ENCODE measurements around the gene FBXW11. TPM values are rescaled to one million over a fixed set of nuclear protein-coding genes. Genes with fewer than 3 reads are reported as not detected.
A peak's percentile ranks its signal among the peaks of the same experiment; 100 is the strongest.

Gene FBXW11
- polyA plus RNA-seq, 3 donors from 2014 or later, result 13.6 to 29.1 (median 17.8) TPM

- peak overlapping the region in 5 of 6 donors; percentile 5 to 100 (median 48) for H3K27ac Mint-ChIP-seq
These were observed 1.6 kb upstream of the FBXW11 start for GRCh38 chr5:172008111-172008455.

DNA sequence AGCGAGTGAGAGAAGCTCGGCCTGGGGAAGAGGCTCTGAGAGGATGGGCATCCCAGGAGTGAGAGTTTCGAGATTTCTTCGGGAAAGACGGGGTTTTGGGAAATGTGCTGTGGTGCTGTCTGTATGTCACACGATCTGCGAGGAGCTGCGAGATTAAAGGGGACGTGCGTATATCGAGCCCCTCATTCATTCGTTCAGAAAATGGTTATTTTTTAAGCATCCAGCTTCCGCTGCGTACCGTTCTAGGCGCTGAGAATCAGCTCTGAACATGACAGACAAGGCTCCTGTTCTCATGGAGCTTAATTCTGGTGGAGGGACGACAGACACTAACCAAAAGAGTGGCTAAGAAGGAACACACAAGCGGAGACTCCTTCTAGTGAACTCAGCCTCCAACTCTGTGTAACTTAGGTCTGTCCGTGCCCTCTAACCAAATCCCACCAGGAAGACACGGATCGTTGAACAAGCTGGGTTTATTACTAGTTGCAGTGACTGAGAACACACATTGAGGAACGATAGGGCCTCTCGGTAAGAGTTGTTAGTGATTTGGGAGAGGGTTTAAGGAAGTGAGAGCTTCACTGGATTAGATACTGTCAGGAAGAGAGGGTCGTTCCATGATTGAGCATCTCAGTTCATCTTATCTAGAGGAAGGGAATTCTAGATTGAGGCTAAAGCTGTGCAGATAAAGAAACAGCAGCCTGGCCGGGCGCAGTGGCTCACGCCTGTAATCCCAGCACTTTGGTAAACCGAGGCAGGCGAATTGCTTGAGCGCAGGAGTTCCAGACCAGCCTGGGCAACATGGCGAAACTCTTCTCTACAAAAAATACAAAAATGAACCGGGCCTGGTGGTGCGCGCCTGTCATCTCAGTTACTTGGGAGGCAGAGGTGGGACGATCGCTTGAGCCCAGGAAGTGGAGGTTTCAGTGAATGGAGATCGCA lies 1.0 kb upstream of the FBXW11 start:
- no peak for DNase-seq
- peak overlapping the region; percentile 96 to 100 (median 98) for H3K27ac Mint-ChIP-seq
- no peaks in the 10 kb centered on the region for H3K9me3 Mint-ChIP-seq
- H3K4me3 Mint-ChIP-seq, result peak overlapping the region; percentile 93 to 97 (median 95)
- peaks cover 0 to 7% (median 2%) of the 10 kb centered on the region in 3 donors for H3K27me3 Mint-ChIP-seq (ENCODE audit: low read depth in 3 of 3)
- H3K36me3 Mint-ChIP-seq, result no peaks in the 10 kb centered on the region
- peaks cover 43 to 53% of the 10 kb centered on the region in 2 donors for H3K4me1 Mint-ChIP-seq

More at GRCh38 chr5:172008111-172008455, 1.6 kb upstream of the FBXW11 start:
- H3K27me3 Mint-ChIP-seq (ENCODE audit: low read depth in 3 of 3), result peaks cover 0 to 7% (median 2%) of the 10 kb centered on the region in 3 donors
- DNase-seq, result no peak
- H3K9me3 Mint-ChIP-seq, result no peaks in the 10 kb centered on the region
- H3K4me3 Mint-ChIP-seq, result peak overlapping the region; percentile 93 to 97 (median 95)
- H3K36me3 Mint-ChIP-seq, result no peaks in the 10 kb centered on the region
- peaks cover 39 to 46% of the 10 kb centered on the region in 2 donors for H3K4me1 Mint-ChIP-seq

DNA sequence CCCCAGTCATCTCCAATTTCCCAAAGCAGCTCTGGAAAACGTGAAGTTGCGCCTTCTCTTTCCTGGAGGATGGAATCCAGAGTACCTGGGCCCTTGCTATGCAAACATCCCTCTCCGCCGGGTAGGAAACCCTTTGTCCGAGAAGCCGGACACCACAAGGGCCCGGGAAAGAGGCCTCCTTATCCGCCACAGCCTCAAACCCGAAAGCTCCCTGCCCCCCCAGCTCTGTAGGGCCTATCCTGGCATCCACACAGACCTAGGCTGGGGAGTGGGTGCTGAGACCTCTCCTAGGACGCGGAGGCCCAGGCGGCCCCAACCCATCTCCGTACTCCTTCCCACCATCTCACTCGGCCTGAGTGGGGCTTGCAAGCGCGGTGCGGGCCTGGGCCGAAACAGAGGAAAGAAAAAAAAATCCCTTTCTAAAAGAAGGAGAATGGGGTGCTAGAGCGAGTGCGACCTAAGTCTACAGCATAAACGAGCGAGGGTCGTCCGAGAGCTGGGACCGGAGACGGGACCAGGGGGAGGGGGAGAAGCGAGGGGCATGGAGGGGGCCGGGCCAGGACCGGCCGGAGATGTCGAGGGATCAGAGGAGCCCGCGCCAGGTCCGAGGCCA lies 624 bp downstream of the FBXW11 start:
- H3K36me3 Mint-ChIP-seq, result no peaks in the 10 kb centered on the region
- peak in 1 of 3 donors; percentile 15 for DNase-seq
- peak overlapping the region; percentile 93 to 97 (median 95) for H3K4me3 Mint-ChIP-seq
- peaks cover 0 to 7% (median 2%) of the 10 kb centered on the region in 3 donors for H3K27me3 Mint-ChIP-seq (ENCODE audit: low read depth in 3 of 3)
- H3K4me1 Mint-ChIP-seq, result peaks cover 57 to 69% of the 10 kb centered on the region in 2 donors
- no peaks in the 10 kb centered on the region for H3K9me3 Mint-ChIP-seq
- peak overlapping the region; percentile 87 to 96 (median 95) for H3K27ac Mint-ChIP-seq

DNA sequence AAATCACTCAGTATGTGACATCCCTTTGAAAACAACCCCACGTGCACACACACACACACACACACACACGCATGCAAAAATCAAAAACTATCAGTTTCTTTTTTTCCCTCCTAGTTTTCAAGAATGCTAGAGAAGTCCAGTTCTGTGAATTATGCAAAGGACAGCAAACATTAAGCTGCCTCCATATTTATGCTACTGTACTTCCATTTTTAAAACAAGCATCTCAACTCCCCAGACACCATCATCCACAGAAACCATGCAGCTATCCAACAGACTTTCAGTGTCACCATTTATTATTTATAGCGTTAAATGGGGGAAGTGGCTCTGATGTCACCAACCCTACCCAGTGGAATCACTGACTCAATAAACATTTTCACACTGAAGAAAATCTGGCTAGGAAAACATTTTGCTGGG lies 1.6 kb downstream of the FBXW11 start:
- Mint-ChIP-seq H3K4me1 (peaks cover 63 to 79% of the 10 kb centered on the region in 2 donors), H3K36me3 (no peaks in the 10 kb centered on the region)
- DNase-seq, result peak; percentile 6 to 10 (median 8)

DNA sequence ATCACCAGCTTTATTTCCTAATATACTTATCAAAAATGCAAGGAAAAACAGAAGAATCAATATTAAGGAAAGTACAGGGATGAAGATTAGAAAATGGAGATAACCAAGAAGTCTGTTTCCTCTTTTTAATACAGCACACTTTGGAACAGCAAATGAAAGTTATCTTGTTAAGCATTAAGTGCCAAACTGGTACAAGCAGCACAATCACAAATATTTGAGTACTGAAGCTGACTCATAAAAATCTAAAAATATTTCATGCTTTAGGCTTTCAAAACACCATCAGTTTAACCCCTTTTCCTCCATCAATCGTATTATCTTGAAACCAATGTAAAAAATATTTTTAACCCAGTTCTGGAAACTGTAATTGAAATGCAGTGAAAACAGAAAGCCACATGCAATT lies 2.7 kb downstream of the FBXW11 start:
- no peak for DNase-seq
- Mint-ChIP-seq H3K9me3 (no peaks in the 10 kb centered on the region), H3K36me3 (no peaks in the 10 kb centered on the region), H3K27ac (peak overlapping the region in 2 of 6 donors; percentile 19 to 22), H3K4me3 (peak overlapping the region in 3 of 5 donors; percentile 27 to 41 (median 31)), H3K4me1 (peaks cover 65 to 90% of the 10 kb centered on the region in 2 donors), H3K27me3 (ENCODE audit: low read depth in 3 of 3) (peaks cover 0 to 7% (median 2%) of the 10 kb centered on the region in 3 donors)

More for the DNA sequence above, 1.6 kb downstream of the FBXW11 start:
- Mint-ChIP-seq H3K9me3 (no peaks in the 10 kb centered on the region), H3K27me3 (ENCODE audit: low read depth in 3 of 3) (peaks cover 0 to 7% (median 2%) of the 10 kb centered on the region in 3 donors), H3K27ac (peak overlapping the region; percentile 87 to 96 (median 95)), H3K4me3 (peak overlapping the region; percentile 93 to 97 (median 95))

DNA sequence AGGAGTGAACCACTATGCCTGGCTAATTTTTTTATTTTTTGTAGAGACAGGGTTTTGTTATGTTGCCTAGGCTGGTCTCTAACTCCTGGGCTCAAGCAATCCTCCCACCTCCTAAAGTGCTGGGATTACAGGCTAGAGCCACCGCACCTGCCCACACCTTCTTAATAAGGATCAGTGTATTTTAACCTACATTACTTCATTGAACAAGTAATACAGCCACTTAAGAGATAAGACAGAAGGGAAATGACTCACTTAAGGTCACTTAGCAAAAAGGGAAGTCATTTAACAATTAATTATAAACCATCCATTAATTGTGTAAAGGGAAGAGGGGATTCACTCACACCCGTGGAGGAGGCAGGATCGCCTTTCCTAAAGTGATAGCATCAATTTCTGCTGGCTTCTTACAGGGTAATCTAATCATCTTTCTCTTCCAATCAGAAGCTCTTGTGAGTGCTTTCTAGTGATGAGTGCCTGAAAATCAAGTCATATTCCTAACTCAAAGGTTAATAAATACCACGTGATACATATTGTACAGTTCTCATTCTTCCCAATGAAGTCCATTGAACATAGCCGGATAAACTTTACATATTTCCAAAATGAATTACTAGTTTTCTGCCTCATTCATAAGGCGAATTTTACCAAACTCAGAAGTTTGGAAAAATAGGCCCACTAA lies 3.5 kb downstream of the FBXW11 start:
- H3K36me3 Mint-ChIP-seq, result no peaks in the 10 kb centered on the region
- peak overlapping the region in 1 of 5 donors; percentile 27 for H3K4me3 Mint-ChIP-seq
- no peak overlapping the region for H3K27ac Mint-ChIP-seq
- H3K27me3 Mint-ChIP-seq (ENCODE audit: low read depth in 3 of 3), result peaks cover 0 to 7% (median 2%) of the 10 kb centered on the region in 3 donors
- no peak for DNase-seq
- H3K4me1 Mint-ChIP-seq, result peaks cover 65 to 93% of the 10 kb centered on the region in 2 donors
- no peaks in the 10 kb centered on the region for H3K9me3 Mint-ChIP-seq

GRCh38 chr5:172002310-172002709 lies 4.1 kb downstream of the FBXW11 start:
- H3K9me3 Mint-ChIP-seq, result no peaks in the 10 kb centered on the region
- H3K27me3 Mint-ChIP-seq (ENCODE audit: low read depth in 3 of 3), result peaks cover 0 to 7% (median 2%) of the 10 kb centered on the region in 3 donors
- peak overlapping the region in 1 of 6 donors; percentile 57 for H3K27ac Mint-ChIP-seq
- no peak overlapping the region for H3K4me3 Mint-ChIP-seq
- peaks cover 65 to 93% of the 10 kb centered on the region in 2 donors for H3K4me1 Mint-ChIP-seq
- no peaks in the 10 kb centered on the region for H3K36me3 Mint-ChIP-seq
- DNase-seq, result peak in 1 of 3 donors; percentile 19

GRCh38 chr5:171999877-172000276 lies 6.6 kb downstream of the FBXW11 start:
- H3K9me3 Mint-ChIP-seq, result no peaks in the 10 kb centered on the region
- H3K4me1 Mint-ChIP-seq, result peaks cover 57 to 83% of the 10 kb centered on the region in 2 donors
- peaks cover 4 to 8% (median 6%) of the 10 kb centered on the region in 3 donors for H3K36me3 Mint-ChIP-seq

DNA sequence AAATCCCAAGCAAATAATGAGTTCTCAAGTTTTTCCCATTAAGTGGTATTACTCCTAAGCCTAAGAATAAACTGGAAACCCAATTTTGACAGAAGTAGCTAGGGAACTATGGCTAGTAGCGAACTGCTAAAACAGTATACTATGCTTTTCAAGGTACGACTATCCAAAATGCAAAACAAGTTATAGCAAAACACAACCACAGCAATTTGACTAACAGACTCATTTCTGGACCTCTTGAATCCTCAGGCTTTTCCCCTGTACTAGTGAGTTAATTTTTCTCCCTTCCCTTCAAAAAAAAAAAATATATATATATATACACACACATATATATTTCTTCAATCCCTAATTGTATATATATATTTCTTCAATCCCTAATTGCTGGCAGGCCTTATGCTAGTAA lies 7.3 kb downstream of the FBXW11 start:
- Mint-ChIP-seq H3K9me3 (no peaks in the 10 kb centered on the region), H3K27me3 (ENCODE audit: low read depth in 3 of 3) (no peaks in the 10 kb centered on the region), H3K36me3 (peaks cover 4 to 8% (median 6%) of the 10 kb centered on the region in 3 donors), H3K4me1 (peaks cover 52 to 75% of the 10 kb centered on the region in 2 donors), H3K27ac (no peak overlapping the region), H3K4me3 (no peak overlapping the region)
- DNase-seq, result no peak

More at GRCh38 chr5:171999877-172000276, 6.6 kb downstream of the FBXW11 start:
- Mint-ChIP-seq H3K27ac (no peak overlapping the region), H3K4me3 (no peak overlapping the region), H3K27me3 (ENCODE audit: low read depth in 3 of 3) (peaks cover 0 to 2% (median 0%) of the 10 kb centered on the region in 3 donors)
- no peak for DNase-seq

GRCh38 chr5:171997011-171997410 lies 9.4 kb downstream of the FBXW11 start:
- Mint-ChIP-seq H3K27ac (no peak overlapping the region), H3K4me1 (peaks cover 36 to 55% of the 10 kb centered on the region in 2 donors), H3K9me3 (no peaks in the 10 kb centered on the region), H3K27me3 (ENCODE audit: low read depth in 3 of 3) (no peaks in the 10 kb centered on the region), H3K36me3 (peaks cover 6 to 8% (median 7%) of the 10 kb centered on the region in 3 donors), H3K4me3 (no peak overlapping the region)
- no peak for DNase-seq

GRCh38 chr5:171992813-171993212 lies 13.6 kb downstream of the FBXW11 start:
- Mint-ChIP-seq H3K27me3 (ENCODE audit: low read depth in 3 of 3) (no peaks in the 10 kb centered on the region), H3K36me3 (peaks cover 6 to 14% (median 7%) of the 10 kb centered on the region in 3 donors), H3K4me3 (no peak overlapping the region), H3K4me1 (peaks cover 24 to 42% of the 10 kb centered on the region in 2 donors), H3K27ac (peak overlapping the region in 1 of 6 donors; percentile 52), H3K9me3 (no peaks in the 10 kb centered on the region)
- no peak for DNase-seq

DNA sequence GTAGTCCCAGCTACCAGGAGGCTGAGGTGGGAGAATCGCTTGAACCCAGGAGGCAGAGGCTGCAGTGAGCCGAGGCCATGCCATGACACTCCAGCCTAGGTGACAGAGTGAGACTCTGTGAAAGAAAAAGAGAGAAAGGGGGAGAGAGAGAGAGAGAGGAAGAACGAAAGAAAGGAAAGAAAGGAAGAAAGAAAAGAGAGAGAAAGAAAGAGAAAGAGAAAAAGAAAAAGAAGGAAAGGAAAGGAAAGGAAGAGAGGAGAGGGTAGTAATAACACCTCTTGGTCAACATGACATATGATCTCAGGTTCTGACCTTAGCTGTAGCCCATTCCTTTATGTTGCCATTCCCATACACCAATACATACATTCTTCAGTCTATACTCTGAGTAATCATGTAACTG lies 14.1 kb downstream of the FBXW11 start:
- Mint-ChIP-seq H3K9me3 (no peaks in the 10 kb centered on the region), H3K4me3 (no peak overlapping the region), H3K4me1 (peaks cover 21 to 42% of the 10 kb centered on the region in 2 donors), H3K27ac (peak overlapping the region in 1 of 6 donors; percentile 52), H3K27me3 (ENCODE audit: low read depth in 3 of 3) (no peaks in the 10 kb centered on the region), H3K36me3 (peaks cover 6 to 14% (median 7%) of the 10 kb centered on the region in 3 donors)
- no peak for DNase-seq

- Mint-ChIP-seq H3K9me3 (no peaks in the 10 kb centered on the region), H3K4me3 (no peak overlapping the region), H3K4me1 (peaks cover 26 to 45% of the 10 kb centered on the region in 2 donors), H3K27ac (no peak overlapping the region), H3K27me3 (ENCODE audit: low read depth in 3 of 3) (no peaks in the 10 kb centered on the region), H3K36me3 (peaks cover under 1 to 9% (median 3%) of the 10 kb centered on the region in 3 donors)
- no peak for DNase-seq
These were observed 15.8 kb downstream of the FBXW11 start for GRCh38 chr5:171990713-171991015.
